K562 (cell line): ENCODE measurements around the gene MRPL4. TPM values are rescaled to one million over a fixed set of nuclear protein-coding genes. Genes with fewer than 3 reads are reported as not detected.
A peak's percentile ranks its signal among the peaks of the same experiment; 100 is the strongest.

ENCODE experiments used
- C11orf30 ChIP-seq: fragments of 450-650 bp; IDR thresholded peaks from 2 replicates; pipeline ENCODE4 v1.6.1; 2016; ENCODE audit warnings: low read depth, mild to moderate bottlenecking
- FOXJ3 ChIP-seq: sonication (generic); formaldehyde crosslinking; IDR thresholded peaks from 2 replicates; pipeline ENCODE4 v1.4.0; 2020; ENCODE audit warnings: mild to moderate bottlenecking, missing genetic modification reagents
- HNRNPK ChIP-seq: fragments of 200-400 bp; formaldehyde crosslinking; IDR thresholded peaks from one replicate; pipeline ENCODE4 v1.6.1; 2018; ENCODE audit warnings: mild to moderate bottlenecking, low read depth, low read length; ENCODE audit not compliant: poor library complexity, severe bottlenecking
- HSF4 ChIP-seq: fragments of 250-450 bp; sonication (Bioruptor Pico); IDR thresholded peaks from 2 replicates; pipeline ENCODE4 v2.1.2; 2022; ENCODE audit warnings: mild to moderate bottlenecking, moderate library complexity, borderline replicate concordance
- JUN ChIP-seq, 2 experiments: sonication (generic) in 1 of 2; formaldehyde crosslinking in 1 of 2; IDR thresholded peaks; 2 replicates each; pipeline versions ENCODE4 v1.6.1 to v1.8.0; 2012 to 2022; ENCODE audit warnings: borderline replicate concordance in 2 of 2, mild to moderate bottlenecking in 2 of 2, improper control_type of control experiment in 1 of 2, low read depth in 1 of 2, low read length in 1 of 2, missing genetic modification reagents in 1 of 2
- MTF1 ChIP-seq: fragments of 250-450 bp; sonication (Bioruptor Pico); IDR thresholded peaks from 2 replicates; pipeline ENCODE4 v1.9.0; 2021; ENCODE audit warnings: moderate library complexity, mild to moderate bottlenecking, inconsistent platforms, borderline replicate concordance
- NBN ChIP-seq: fragments of 450-650 bp; IDR thresholded peaks from 2 replicates; pipeline ENCODE4 v1.6.1; 2016; ENCODE audit warnings: low read depth, mild to moderate bottlenecking
- PHF21A ChIP-seq: fragments of 450-650 bp; IDR thresholded peaks from 2 replicates; pipeline ENCODE4 v1.6.1; 2017; ENCODE audit warnings: low read depth, borderline replicate concordance
- RBM22 ChIP-seq: fragments of 200-400 bp; formaldehyde crosslinking; IDR thresholded peaks from 2 replicates; pipeline ENCODE4 v1.6.1; 2018; ENCODE audit warnings: low read length, low read depth; ENCODE audit not compliant: poor library complexity, severe bottlenecking
- ZBTB17 ChIP-seq: fragments of 450-650 bp; formaldehyde crosslinking; IDR thresholded peaks from 2 replicates; pipeline ENCODE4 v1.4.0; 2020; ENCODE audit warnings: mild to moderate bottlenecking
- ZNF224 ChIP-seq: sonication (generic); formaldehyde crosslinking; IDR thresholded peaks from 2 replicates; pipeline ENCODE4 v1.8.0; 2022; ENCODE audit warnings: mild to moderate bottlenecking, missing genetic modification reagents
- ZNF76 ChIP-seq: fragments of 250-450 bp; sonication (Bioruptor Pico); IDR thresholded peaks from 2 replicates; pipeline ENCODE4 v1.4.0; 2020; ENCODE audit warnings: mild to moderate bottlenecking, moderate library complexity, borderline replicate concordance
- polyA plus RNA-seq, 8 experiments: library from polyadenylated mRNA; depleted of rRNA in 4 of 8; stranded (reverse) in 5 of 8; unstranded in 3 of 8; fragments of >200 nt; fragmentation: Nextera tagmentation in 2 of 8; fragmentation: Illumina TruSeq in 1 of 8; extraction: Ambion mirVana in 2 of 8; extraction: Trizol in 1 of 8; gene quantifications; 2 replicates each; pipeline versions ENCODE4 v1.2.1 to v1.2.3, GENCODE V29; 2011 to 2014; ENCODE audit warnings: inconsistent platforms in 1 of 8, missing spikeins in 1 of 8
- total RNA-seq, 7 experiments: library from RNA; depleted of rRNA in 6 of 7; stranded (reverse); fragments of >200 nt in 6 of 7; fragmentation: Illumina TruSeq in 2 of 7; extraction: Trizol in 2 of 7; gene quantifications; 2 replicates each; pipeline versions ENCODE4 v1.2.1 to v1.2.3, GENCODE V29; 2011 to 2021; ENCODE audit warnings: low replicate concordance in 1 of 7
- TF ChIP-seq, protein P1 (sequence below): sonication (generic); formaldehyde crosslinking; IDR thresholded peaks from 2 replicates; pipeline ENCODE4 v1.8.1; 2023; ENCODE audit warnings: mild to moderate bottlenecking, missing genetic modification reagents
- TF ChIP-seq, protein P2 (sequence below): fragments of 150-350 bp; IDR thresholded peaks from 2 replicates; pipeline ENCODE4 v1.6.1; 2014; ENCODE audit warnings: low read depth, mild to moderate bottlenecking, low read length, borderline replicate concordance
- TF ChIP-seq, protein P3 (sequence below): fragments of 450-650 bp; IDR thresholded peaks from 2 replicates; pipeline ENCODE4 v1.7.1; 2018; ENCODE audit warnings: mild to moderate bottlenecking, low read depth; ENCODE audit not compliant: partially characterized antibody

MRPL4 gene
- total and polyA plus RNA-seq, 9 of the 15 experiments (the other 6 are each of a cell fraction or from before 2014, with no cell fraction given) = 1.4 to 239 (median 64.9) TPM

DNA sequence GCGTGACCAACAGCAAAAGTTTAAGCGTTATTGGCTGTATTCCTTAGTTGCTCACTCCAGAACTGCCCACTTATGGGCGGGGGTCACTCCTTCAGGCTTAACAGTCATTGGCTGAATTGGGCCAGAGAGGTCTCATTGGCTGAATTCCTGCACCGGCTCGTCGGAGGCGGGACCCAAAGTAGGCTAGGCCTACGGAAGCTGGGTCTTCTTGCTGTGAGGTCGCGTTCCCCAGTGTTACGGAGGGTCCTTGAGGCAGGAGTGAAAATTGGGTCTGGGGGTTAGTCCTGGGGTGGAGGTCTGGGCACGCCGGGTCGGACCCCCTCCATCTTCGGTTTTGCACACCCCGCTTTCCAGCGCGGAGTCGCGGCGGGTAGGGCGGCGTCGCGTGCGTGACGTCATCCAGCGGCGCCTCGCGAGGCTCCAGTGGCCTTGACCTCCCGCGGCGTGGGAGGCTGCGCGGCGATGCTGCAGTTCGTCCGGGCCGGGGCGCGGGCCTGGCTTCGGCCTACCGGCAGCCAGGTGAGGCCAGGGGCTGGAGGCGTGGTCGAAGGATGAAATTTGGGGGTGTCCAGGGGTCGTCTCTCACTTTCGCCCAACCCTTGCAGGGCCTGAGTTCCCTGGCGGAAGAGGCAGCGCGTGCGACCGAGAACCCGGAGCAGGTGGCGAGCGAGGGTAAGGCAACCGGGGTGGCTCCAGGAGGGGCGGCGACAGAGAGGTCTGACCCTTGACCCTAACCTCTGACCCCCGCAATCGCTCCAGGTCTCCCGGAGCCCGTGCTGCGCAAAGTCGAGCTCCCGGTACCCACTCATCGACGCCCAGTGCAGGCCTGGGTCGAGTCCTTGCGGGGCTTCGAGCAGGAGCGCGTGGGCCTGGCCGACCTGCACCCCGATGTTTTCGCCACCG, at the start of gene MRPL4 (continued):
- no peak for TF ChIP-seq RBM22
- TF ChIP-seq, protein P1, sequence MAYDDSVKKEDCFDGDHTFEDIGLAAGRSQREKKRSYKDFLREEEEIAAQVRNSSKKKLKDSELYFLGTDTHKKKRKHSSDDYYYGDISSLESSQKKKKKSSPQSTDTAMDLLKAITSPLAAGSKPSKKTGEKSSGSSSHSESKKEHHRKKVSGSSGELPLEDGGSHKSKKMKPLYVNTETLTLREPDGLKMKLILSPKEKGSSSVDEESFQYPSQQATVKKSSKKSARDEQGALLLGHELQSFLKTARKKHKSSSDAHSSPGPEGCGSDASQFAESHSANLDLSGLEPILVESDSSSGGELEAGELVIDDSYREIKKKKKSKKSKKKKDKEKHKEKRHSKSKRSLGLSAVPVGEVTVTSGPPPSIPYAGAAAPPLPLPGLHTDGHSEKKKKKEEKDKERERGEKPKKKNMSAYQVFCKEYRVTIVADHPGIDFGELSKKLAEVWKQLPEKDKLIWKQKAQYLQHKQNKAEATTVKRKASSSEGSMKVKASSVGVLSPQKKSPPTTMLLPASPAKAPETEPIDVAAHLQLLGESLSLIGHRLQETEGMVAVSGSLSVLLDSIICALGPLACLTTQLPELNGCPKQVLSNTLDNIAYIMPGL = peak; percentile 47; the same call in 1 of the 2 replicates
- TF ChIP-seq, protein P2, sequence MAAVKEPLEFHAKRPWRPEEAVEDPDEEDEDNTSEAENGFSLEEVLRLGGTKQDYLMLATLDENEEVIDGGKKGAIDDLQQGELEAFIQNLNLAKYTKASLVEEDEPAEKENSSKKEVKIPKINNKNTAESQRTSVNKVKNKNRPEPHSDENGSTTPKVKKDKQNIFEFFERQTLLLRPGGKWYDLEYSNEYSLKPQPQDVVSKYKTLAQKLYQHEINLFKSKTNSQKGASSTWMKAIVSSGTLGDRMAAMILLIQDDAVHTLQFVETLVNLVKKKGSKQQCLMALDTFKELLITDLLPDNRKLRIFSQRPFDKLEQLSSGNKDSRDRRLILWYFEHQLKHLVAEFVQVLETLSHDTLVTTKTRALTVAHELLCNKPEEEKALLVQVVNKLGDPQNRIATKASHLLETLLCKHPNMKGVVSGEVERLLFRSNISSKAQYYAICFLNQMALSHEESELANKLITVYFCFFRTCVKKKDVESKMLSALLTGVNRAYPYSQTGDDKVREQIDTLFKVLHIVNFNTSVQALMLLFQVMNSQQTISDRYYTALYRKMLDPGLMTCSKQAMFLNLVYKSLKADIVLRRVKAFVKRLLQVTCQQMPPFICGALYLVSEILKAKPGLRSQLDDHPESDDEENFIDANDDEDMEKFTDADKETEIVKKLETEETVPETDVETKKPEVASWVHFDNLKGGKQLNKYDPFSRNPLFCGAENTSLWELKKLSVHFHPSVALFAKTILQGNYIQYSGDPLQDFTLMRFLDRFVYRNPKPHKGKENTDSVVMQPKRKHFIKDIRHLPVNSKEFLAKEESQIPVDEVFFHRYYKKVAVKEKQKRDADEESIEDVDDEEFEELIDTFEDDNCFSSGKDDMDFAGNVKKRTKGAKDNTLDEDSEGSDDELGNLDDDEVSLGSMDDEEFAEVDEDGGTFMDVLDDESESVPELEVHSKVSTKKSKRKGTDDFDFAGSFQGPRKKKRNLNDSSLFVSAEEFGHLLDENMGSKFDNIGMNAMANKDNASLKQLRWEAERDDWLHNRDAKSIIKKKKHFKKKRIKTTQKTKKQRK = peak; percentile 29; the same call in 1 of the 2 replicates
- 0 out of 2 replicates have a peak, but pooled peaks have one; percentile 36 for TF ChIP-seq ZNF224 (CRISPR knock-in tag)
- peak; percentile 96 for TF ChIP-seq NBN
- TF ChIP-seq MTF1 (CRISPR knock-in tag) = no peak
- 0 out of 2 replicates have a peak, but pooled peaks have one; percentile 46 for TF ChIP-seq PHF21A
- TF ChIP-seq, protein P3, sequence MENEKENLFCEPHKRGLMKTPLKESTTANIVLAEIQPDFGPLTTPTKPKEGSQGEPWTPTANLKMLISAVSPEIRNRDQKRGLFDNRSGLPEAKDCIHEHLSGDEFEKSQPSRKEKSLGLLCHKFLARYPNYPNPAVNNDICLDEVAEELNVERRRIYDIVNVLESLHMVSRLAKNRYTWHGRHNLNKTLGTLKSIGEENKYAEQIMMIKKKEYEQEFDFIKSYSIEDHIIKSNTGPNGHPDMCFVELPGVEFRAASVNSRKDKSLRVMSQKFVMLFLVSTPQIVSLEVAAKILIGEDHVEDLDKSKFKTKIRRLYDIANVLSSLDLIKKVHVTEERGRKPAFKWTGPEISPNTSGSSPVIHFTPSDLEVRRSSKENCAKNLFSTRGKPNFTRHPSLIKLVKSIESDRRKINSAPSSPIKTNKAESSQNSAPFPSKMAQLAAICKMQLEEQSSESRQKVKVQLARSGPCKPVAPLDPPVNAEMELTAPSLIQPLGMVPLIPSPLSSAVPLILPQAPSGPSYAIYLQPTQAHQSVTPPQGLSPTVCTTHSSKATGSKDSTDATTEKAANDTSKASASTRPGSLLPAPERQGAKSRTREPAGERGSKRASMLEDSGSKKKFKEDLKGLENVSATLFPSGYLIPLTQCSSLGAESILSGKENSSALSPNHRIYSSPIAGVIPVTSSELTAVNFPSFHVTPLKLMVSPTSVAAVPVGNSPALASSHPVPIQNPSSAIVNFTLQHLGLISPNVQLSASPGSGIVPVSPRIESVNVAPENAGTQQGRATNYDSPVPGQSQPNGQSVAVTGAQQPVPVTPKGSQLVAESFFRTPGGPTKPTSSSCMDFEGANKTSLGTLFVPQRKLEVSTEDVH = peak; percentile 91
- TF ChIP-seq JUN (IDR thresholded peaks at IDR 0.05; ENCODE audit: borderline replicate concordance, low read depth, low read length) = peak; percentile 84
- no peak; the same call in 1 of the 2 replicates for TF ChIP-seq JUN (CRISPR knock-in tag; IDR thresholded peaks at IDR 0.05; ENCODE audit: borderline replicate concordance)
- TF ChIP-seq HSF4 (CRISPR knock-in tag) = no peak
- TF ChIP-seq ZNF76 (CRISPR knock-in tag) = 0 out of 2 replicates have a peak, but pooled peaks have one; percentile 50
- no peak for TF ChIP-seq FOXJ3
- no peak for TF ChIP-seq HNRNPK
- peak; percentile 99 for TF ChIP-seq C11orf30
- TF ChIP-seq ZBTB17 = peak; percentile 71; the same call in 1 of the 2 replicates
